Hippocampal formation (tissue), 2 donors: ENCODE measurements around the gene ZNF746.
"Not testable (repeated sequence)": the region's sequence is repeated elsewhere in the genome, so short reads cannot be mapped to it uniquely, and the experiment has no call there.

Source experiments
- DNase-seq, 2 donors: peaks; one replicate each; lab custom pipeline; 2025; lab: John Stamatoyannopoulos, UW

Gene ZNF746

DNA sequence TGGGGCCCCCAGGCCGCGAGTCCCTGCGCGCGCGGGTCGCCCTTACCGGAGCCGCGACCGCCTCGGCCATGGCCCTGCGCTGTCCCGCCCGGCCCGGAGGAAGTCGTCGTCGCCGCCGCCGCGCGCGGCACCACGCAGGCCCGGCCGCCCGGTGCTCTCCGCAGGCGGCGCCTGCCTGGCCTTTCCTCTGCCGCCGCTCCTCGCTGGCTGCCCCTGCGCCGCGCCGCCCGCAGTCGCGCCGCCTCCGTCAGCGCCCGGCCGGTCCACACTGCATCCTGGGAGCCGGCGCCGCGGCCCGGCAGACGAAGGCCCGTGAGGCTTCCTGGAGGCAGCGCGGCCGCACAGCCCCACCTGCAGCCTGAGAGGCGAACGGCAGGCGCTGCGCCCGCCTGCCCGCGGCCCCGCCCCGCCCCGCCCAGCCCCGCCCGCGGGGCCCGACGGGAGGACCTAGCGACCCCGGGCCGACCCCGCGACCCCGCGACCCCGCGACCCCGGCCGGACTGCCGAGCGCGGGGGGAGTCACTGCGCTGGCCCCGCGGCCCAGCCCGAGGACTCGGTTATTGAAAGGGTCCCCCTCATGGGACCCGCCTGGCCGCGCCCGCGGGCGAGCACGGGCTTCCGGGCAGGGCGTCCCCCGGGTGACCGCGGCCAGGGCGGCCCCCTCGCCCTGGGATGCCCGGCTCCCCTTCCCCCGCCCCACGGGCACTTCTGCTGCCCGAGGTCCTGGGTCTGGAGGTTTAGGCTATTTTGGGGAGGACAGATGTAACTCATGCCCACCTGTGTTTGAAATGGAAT, at the start of gene ZNF746:
ZNF746 (minus strand) TSS at position 343 of the 795 bp plus-strand sequence; CDS start at position 70, 273 bp downstream.
- peak; percentile 56 to 64 for DNase-seq

DNA sequence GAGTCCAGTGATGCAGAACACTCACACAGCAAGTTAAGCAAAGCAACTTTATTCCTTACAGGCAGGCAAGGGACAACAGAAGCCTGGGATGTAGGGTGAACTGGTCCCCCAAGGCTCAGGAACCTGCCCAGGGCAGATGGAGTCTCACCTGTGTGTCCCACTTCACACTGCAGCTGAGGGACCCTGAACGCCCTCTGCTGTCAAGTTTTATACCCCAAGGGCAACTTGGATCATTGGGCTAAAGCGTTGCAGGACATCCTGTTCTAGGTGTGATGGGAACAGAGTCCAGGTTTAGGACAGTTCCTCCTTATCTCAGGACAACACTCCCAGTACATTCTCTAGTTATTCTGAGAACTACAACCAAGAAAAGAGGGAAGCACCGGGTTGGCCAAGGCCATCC, 49.5 kb upstream of the ZNF746 start:
- no peak for DNase-seq

DNA sequence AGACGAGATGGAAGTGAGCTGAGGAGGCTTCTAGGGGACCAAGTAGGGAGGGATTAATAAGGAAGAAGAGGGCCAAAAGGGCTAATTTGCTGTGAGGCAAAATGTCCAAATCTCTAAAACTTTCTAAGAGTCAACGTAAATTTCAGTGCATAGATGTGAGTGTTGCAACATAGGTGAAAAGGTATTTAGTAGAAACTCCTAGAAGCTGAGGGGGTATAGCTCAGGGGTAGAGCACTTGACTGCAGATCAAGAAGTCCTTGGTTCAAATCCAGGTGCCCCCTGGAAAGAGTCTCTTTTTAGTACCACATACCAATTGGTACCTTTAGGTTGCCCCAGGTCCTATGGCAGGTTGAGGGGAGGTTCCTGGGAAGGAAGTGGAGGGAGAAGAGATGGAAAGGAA, 48.7 kb upstream of the ZNF746 start:
- DNase-seq = no peak

DNA sequence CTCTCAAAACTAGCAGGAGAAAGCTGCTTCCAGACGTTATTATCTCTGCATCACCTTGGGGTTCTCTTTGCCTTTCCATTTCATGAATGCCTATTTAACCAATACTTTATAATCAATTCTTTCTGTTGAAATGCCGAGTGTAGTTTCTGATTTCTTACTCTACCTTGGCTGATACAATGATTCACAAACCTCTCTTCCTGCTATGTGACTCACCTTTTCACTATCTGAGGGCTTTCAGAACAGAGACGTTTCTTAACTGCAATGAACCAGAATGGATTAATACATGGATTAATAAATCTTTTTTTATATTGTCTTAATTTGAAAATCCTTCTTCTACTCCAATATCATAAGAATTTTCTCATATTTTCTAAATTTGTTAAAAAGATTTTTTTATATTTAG, 46.4 kb upstream of the ZNF746 start:
- no peak for DNase-seq

DNA sequence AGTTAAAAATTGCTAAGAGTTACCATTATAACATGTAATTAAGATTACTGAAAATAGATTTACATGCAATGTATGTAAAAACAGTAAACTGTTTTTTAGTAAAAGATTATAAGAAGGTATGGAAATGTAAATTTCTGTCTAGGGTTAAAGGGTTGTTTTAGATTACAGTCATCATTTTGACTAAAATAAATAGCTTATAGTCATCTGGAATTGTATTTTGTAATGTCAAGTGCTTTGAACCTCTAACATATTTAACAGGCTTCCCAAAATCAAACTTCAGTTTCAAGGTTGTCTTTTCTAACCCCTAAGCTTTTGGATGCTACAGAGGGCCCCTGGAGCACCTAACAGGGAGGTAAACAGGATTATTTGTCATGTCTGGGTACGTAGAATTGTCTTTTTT, 35.0 kb upstream of the ZNF746 start:
- no peak for DNase-seq

DNA sequence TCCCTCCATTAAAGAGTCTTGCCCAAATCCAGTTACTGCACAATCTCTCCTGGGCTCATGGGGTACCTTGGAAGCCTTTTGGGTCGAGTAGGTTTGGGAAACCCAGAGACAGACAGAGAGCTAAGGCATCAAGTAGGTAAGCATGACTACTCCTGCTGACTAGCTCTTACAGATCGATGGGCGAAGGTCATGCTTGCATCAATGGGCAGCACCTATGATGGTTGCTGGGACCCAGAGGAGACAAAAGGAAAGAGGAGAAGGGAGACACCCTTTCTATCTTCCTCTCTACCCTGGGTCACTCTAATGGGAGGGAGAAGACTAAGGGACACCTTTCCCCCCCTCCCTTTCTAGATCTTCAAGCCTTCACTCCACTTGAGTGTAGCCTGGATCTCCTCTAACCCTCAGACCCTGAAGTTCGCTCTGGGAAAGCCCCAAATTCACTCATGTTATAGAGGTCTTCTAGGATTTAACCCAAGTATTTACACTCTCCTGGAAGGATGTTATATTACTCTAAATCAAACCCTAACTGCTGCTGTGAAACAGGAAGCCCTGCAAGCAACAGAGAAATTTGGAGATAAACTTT, 31.6 kb upstream of the ZNF746 start:
- no peak for DNase-seq

DNA sequence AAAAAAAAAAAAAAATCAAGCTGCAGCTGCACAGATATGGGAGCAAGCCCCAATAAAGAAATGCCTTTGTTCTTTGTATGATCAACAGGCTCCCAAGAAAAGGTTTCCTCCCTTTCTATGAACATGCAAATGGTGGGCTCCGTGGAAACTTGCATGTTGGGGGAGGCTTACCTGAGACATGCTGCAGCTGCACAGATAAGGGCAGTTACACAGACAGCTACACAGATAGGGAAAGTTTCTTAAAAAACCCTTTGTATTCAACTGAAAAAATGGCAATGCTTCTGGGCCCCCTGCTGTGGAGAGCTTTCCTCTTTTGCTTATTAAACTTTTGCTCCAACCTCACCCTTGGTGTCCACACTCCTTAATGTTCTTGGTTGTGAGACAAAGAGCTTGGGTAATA, 29.8 kb upstream of the ZNF746 start:
- no peak for DNase-seq

DNA sequence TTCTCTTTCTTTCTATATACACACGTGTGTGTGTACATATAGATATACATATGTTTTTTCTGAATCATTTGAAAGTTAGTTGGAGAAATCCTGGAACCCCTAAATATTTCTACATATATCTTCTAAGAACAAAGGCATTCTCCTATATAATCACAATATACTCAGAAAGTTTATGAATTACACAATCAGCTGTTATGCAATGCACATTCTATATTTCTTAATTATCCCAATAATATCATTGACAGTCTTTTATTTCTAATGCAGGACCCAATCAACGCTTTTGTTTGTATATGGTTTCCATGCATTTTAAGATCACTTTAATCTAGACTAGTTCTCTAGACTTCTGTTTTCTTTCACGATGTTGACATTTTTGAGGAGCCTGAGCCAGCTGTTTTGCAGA, 27.7 kb upstream of the ZNF746 start:
- DNase-seq = no peak

DNA sequence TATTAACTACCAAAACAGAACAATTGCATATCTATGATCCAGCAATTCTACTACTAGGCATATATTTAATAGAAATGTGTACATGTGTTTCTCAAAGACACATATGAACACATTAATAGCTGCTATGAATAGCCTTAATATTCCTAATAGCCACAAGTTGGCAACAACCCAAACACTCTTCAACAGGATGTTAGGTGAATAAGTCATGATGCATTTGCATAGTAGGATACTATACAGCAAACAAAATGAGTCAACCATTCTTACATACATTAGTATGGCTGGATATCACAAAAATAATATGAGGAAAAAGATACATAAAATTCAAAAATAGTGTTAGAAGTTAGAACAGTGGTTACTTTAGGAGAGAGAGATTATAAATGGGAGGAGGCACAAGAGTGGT, 26.8 kb upstream of the ZNF746 start:
- DNase-seq = no peak

DNA sequence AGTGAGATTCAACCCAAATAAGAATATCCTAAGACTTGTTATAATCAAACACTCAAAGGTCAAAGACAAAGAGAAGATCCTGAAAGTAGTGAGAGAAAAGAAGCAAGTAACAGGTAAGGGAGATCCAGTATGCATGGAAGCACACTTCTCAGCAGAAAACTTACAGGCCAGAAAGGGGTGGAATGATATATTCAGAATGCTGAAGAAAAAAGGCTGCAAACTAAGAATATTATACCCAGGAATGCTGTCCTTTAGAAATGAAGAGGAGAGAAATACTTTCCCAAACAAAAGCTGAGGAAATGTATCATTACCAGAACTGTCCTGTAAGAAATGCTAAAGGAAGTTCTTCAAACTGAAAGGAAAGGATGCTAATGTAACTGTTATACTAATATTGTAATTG, 12.6 kb upstream of the ZNF746 start:
- no peak for DNase-seq

DNA sequence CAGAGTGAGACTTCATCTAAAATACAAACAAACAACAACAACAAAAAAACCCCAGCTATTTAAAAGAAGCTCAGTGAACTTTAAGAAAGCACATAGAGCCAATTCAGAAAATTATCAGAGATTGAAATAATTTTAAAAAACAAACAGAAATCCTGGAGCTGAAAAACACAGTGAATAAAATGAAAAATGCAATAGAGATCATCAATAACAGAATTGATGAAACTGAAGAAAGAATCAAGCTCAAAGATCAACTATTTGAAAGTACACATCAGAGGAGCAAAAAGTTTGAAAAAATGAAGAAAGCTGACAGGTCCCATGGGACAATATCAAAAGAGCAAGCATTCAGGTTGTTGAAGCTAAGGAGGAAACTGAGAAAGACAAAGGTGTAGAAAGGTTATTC, 12.2 kb upstream of the ZNF746 start:
- DNase-seq = no peak

DNA sequence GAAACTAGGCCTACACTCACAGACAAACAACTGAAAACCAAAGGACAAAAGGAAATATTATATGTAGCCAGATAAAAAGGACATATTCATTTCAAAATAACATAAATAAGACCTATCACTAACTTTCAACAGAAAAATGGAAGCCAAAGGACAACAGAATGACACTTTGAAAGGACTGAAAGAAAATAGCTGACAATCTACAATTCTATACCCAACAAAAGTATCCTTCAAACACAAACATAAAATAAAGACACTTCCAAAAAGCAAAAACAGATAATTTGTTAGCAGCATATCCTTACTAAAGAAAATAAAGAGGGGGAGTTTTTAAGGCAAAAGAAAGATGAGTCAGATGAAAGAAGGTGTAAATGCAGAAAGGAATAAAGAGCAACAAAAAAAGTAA, 7.9 kb upstream of the ZNF746 start:
- no peak for DNase-seq

DNA sequence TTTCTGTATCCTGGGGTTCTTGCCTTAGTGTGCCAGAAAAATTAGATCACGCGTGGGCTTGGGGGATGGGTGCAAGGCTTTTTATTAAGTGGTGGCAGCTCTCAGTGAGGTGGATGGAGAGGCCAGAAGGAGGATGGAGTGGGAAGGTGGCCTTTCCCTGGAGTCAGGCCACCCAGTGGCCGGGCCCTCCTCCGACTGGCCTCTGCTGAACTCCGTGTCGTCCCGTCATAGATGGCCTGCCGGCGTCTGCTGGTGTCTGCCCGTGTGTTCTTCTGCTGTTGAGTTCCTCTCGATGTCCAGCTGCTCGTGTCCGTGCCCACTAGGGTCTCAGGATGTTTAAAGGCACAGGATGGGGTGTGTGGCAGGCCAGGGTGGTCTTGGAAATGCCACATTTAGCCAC, 4.0 kb upstream of the ZNF746 start:
- DNase-seq = no peak

DNA sequence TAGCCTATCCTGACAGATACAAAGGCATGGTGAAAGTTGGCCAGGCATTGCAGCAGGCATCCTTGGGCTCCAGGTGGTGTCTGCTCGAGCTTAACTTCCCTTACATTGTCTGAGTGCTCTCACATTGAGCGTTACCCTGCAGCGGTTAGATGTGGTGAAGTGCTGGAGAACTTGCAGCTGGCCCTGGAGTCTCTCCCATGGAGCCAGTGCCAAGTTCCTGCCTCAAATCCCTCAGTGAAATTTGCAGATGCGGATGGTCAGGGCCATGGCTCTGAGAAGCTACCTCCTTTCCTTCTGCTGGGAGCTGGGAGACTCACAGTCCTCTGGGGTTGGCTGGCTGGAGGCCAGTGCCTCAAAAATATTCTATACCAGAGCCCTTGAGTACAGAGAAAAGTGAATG, 3.3 kb upstream of the ZNF746 start:
- DNase-seq = no peak

DNA sequence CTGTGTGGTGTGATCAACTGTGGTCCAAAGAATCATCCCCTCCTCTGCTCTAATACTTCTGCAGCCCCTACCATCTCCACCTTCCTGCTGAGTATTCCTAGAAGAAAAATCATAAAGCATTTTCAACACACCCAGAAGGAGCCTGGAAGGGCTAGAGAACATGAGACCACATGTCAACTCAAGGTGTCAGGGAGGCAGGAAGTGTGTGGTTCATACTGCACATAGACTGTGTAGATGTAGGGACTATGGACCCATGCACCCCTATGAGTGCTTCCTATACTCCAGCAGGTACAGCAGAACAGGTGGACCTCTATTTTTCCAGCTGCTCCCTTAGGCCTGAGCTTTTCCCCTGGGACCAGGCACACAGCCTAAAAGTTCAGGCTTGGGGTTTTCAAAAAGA, 2.6 kb upstream of the ZNF746 start:
- no peak for DNase-seq

DNA sequence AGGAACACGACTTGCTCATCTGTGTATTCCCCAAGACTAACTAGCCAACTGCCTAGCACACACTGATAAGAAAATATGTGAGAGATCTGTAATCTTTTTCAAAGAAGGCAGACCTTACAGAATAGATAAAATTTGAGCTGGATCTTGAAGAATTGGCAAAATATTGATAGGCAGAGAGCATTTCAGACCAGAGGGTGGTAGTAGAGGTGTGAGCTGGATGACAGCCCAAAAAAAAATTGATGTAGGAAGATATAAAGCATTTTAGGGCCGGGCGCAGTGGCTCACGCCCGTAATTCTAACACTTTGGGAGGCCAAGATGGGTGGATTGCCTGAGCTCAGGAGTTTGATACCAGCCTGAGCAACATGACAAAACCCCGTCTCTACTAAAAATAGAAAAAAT, 1.2 kb upstream of the ZNF746 start:
- no peak for DNase-seq

DNA sequence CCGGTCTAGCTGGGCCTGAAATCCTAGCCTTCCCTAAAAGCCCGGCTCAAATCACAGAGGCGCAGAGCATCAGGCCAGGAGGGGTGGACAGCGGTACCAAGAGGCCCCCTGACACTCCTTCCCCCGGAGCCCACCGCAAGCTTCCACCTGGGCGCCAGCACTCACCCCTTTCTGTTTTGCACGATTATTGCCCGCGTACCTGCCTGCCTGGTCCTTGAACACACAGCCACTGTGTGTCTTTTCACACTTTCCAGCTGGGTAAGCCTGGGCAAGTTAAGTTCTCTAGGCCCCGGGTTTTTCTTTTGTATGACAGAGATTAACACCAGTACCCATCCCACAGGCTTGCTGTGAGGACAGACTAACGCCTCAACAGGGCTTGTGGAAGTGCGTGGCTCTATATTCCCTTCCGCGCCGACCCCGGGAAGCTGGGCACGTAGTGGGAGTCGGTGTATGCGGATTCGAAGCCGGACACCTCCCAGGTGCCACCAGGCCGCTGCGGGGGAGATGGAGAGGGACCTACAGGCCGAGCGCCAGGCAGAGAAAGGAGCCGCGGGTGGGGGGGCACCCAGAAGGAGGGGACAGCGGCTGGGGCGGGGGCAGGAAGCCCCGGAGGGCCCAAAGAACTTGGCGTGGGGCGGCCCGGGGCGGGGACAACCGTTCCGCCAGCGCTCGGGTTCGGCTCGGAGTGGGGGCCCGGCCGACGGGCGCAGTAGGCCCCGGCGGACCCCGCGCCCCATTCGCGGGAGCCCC, 792 bp downstream of the ZNF746 start:
- DNase-seq = no peak

DNA sequence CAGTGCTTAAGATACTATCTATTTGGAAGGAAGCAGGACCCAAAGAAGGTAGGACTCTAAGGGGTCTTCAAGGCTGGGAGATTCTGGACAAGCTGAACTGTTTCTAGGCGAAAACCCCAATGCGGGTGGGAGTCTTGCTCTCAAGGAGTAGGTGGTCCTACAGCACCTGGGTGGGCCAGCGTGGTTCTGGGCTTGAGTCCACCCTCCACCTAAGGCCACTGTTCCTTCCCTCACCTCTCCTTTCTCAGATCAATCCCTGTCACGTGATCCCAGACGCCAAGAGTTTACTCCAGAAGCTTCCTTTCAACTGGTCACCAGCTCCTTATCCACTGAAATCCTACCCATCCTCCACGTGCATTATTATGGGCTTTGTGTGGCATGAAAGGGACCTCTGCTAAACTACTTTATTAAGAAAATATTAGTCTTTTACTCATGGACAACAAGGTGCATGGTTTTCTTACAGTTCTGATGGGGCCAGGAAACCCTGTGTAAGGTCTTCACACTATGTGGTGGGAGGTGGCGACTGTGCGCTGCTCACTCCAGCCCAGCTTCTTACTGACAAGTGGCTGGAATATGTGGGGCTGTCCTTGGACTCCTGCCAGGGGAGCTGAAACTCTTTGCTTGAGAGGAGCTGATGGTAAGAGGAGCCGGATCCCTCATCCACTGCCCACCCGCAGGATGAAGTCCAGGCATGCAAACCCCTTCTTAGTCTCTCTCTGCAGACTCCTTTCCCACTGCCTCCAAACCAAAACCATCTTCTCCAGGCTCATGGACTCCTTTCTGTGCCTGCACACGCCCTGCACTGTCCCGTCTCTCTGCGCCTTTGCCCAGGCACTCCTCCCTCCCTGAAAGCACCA, 1.6 kb downstream of the ZNF746 start:
- DNase-seq = peak; percentile 1 to 22

DNA sequence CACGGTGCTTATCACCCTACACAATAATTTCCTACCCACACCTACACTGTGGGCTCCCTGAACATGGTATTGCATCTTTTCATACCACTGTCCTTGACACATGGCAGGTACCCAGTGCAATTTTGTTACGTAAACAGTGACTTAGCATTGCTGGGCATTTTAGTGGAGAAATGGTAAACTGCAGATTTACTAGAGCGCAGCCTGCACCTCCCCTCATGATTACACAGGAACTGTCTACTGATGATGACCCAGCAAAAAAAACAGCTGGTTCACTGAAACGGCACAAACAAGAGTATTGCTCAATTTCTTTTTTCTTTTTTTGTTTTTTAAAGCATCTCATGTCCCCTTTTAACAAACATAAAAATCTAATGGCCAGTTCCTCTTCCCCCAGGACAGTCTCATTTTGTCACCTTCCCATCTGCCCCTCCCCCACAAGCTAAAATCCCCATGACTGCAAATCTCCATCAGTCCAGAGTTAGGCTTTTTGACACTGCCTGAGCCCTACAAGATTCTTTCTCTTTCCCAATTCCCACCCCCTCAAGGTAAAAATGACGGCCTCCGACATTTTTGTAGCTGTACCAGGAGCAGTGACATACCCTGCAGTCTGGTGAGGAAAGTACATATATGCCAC, 2.8 kb downstream of the ZNF746 start:
- peak in 1 of 2 donors; percentile 2 for DNase-seq

DNA sequence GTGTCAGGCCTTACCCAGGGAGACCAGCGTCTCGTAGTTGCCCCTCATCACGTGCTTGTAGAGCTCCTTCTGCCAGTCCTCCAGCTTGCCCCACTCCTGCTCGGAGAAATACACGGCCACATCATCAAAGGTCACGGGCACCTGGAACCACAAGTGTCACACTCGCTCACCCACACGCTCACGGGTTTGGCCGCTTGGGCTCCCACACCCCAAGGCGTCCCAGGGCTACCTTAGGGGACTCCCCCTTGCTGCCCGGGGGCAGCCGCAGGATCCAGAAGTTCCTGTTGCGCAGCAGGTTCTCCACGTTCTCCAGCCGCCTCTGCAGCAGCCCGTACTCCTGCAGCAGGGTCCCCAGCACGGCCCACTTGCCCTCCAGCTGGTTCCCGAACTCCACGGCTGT, 3.6 kb downstream of the ZNF746 start:
- not testable (repeated sequence) for DNase-seq

DNA sequence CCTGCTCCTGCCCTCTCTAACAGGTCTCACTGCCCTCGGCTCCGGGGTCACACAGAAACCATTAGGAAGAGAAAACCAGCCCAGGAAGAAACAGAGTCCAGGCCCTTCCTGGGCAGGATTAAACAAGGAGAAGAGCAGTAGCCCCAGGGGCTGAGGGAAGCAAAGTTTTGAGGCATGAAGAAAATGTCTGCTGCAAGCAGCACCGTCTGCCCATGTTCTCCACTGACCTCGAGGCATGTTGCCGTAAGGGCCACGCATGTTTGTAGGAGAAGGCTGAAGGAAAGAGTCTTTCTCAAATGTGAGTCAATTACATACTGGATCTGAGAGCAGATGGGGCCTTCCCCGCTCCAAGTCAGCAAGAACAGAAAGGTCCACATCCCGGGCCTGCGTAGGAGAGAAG, 4.2 kb downstream of the ZNF746 start:
- no peak for DNase-seq
